HepG2 (cell line): ENCODE measurements around the gene PANK4. TPM values are rescaled to one million over a fixed set of nuclear protein-coding genes. Genes with fewer than 3 reads are reported as not detected.

Source experiments
- ARID2 ChIP-seq: sonication (generic); formaldehyde crosslinking; IDR thresholded peaks from 2 replicates; pipeline ENCODE4 v1.8.1; 2022; ENCODE audit warnings: mild to moderate bottlenecking, missing genetic modification reagents, borderline replicate concordance
- CBX1 ChIP-seq: IDR thresholded peaks from one replicate; pipeline ENCODE4 v1.6.1; 2016; ENCODE audit warnings: antibody characterized with exemption, low read depth
- FOXA3 ChIP-seq: IDR thresholded peaks from 2 replicates; pipeline ENCODE4 v1.6.1; 2016; ENCODE audit warnings: missing genetic modification reagents, missing compliant biosample characterization
- NFATC3 ChIP-seq: sonication (generic); formaldehyde crosslinking; IDR thresholded peaks from 2 replicates; pipeline ENCODE4 v1.5.1; 2020; ENCODE audit warnings: mild to moderate bottlenecking, missing genetic modification reagents
- POLR2AphosphoS5 ChIP-seq: IDR thresholded peaks from 2 replicates; pipeline ENCODE4 v1.6.1; 2012; ENCODE audit warnings: low read depth, low read length
- SMARCE1 ChIP-seq: fragments of 450-650 bp; IDR thresholded peaks from 2 replicates; pipeline ENCODE4 v1.6.1; 2017; ENCODE audit warnings: borderline replicate concordance
- THYN1 ChIP-seq: sonication (generic); formaldehyde crosslinking; IDR thresholded peaks from 2 replicates; pipeline ENCODE4 v1.8.1; 2023; ENCODE audit warnings: low read depth, mild to moderate bottlenecking, moderate library complexity, missing genetic modification reagents, borderline replicate concordance
- ZNF124 ChIP-seq: sonication (generic); formaldehyde crosslinking; IDR thresholded peaks from 2 replicates; pipeline ENCODE4 v1.4.0; 2020; ENCODE audit warnings: missing genetic modification reagents
- ZNF160 ChIP-seq: sonication (generic); formaldehyde crosslinking; IDR thresholded peaks from 2 replicates; pipeline ENCODE4 v1.8.0; 2022; ENCODE audit warnings: mild to moderate bottlenecking, inconsistent platforms, missing genetic modification reagents
- ZNF33B ChIP-seq: sonication (generic); formaldehyde crosslinking; IDR thresholded peaks from 2 replicates; pipeline ENCODE4 v1.5.1; 2020; ENCODE audit warnings: mild to moderate bottlenecking, missing genetic modification reagents
- ZNF891 ChIP-seq: sonication (generic); formaldehyde crosslinking; IDR thresholded peaks from 2 replicates; pipeline ENCODE4 v1.5.0; 2020; ENCODE audit warnings: mild to moderate bottlenecking, missing genetic modification reagents
- ZSCAN9 ChIP-seq: IDR thresholded peaks from 2 replicates; pipeline ENCODE4 v1.6.1; 2016; ENCODE audit warnings: borderline replicate concordance
- polyA plus RNA-seq, 8 experiments: library from polyadenylated mRNA; depleted of rRNA in 3 of 8; stranded (reverse) in 7 of 8; unstranded in 1 of 8; fragments of >200 nt; fragmentation: Illumina TruSeq in 4 of 8; extraction: Trizol in 4 of 8; gene quantifications; 2 replicates each; pipeline versions ENCODE4 v1.2.1 to v1.2.3, GENCODE V29; 2011 to 2016; ENCODE audit warnings: low read depth in 4 of 8, missing spikeins in 1 of 8, mixed read lengths in 1 of 8; ENCODE audit not compliant: insufficient read depth in 1 of 8
- total RNA-seq, 5 experiments: library from RNA; depleted of rRNA; stranded (reverse); fragments of >200 nt; fragmentation: Illumina TruSeq; extraction: Trizol; gene quantifications; 2 replicates each; pipeline ENCODE4 v1.2.3, GENCODE V29; 2016; ENCODE audit warnings: low read depth in 1 of 5
- TF ChIP-seq, protein P1 (sequence below): sonication (generic); formaldehyde crosslinking; IDR thresholded peaks from 2 replicates; pipeline ENCODE4 v1.4.0; 2020; ENCODE audit warnings: low read depth, missing genetic modification reagents
- TF ChIP-seq, protein P2 (sequence below): sonication (generic); formaldehyde crosslinking; IDR thresholded peaks from 2 replicates; pipeline ENCODE4 v1.5.0; 2020; ENCODE audit warnings: mild to moderate bottlenecking, missing genetic modification reagents, borderline replicate concordance
- TF ChIP-seq, protein P3 (sequence below): sonication (generic); formaldehyde crosslinking; IDR thresholded peaks from 2 replicates; pipeline ENCODE4 v1.4.0; 2020; ENCODE audit warnings: missing genetic modification reagents, borderline replicate concordance
- TF ChIP-seq, protein P4 (sequence below): sonication (generic); formaldehyde crosslinking; IDR thresholded peaks from 2 replicates; pipeline ENCODE4 v1.4.0; 2020; ENCODE audit warnings: missing genetic modification reagents

The PANK4 gene
- total and polyA plus RNA-seq, 2 of the 13 experiments (the other 11 are each of a cell fraction or from before 2014, with no cell fraction given): 17.4 to 19.3 TPM

DNA sequence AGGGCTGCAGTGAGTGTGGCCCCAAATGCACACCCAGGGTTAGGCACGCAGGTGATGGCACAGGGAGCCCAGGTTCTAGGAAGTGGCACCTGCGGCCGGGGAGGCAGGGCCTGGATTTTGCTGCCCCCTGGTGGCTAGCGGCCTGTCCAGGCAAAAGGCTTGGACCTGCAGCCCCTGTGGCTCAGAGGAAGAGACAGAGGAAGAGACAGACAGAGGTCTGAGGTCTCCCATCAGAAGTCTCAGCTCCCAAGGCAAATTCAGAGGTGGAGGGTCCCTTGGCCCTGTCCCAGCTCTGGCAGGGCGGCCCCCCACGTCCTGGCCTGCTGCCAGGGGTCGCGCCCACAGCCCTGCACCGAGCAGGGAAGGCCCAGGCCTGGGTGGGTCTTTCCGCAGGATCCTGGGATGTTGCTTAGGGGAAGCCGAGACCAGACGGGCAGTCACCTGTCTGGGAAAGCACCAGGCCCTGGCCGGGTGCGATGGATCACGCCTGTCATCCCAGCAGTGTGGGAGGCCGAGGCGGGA is 21.7 kb upstream of the PANK4 start (continued):
- TF ChIP-seq, protein P1, sequence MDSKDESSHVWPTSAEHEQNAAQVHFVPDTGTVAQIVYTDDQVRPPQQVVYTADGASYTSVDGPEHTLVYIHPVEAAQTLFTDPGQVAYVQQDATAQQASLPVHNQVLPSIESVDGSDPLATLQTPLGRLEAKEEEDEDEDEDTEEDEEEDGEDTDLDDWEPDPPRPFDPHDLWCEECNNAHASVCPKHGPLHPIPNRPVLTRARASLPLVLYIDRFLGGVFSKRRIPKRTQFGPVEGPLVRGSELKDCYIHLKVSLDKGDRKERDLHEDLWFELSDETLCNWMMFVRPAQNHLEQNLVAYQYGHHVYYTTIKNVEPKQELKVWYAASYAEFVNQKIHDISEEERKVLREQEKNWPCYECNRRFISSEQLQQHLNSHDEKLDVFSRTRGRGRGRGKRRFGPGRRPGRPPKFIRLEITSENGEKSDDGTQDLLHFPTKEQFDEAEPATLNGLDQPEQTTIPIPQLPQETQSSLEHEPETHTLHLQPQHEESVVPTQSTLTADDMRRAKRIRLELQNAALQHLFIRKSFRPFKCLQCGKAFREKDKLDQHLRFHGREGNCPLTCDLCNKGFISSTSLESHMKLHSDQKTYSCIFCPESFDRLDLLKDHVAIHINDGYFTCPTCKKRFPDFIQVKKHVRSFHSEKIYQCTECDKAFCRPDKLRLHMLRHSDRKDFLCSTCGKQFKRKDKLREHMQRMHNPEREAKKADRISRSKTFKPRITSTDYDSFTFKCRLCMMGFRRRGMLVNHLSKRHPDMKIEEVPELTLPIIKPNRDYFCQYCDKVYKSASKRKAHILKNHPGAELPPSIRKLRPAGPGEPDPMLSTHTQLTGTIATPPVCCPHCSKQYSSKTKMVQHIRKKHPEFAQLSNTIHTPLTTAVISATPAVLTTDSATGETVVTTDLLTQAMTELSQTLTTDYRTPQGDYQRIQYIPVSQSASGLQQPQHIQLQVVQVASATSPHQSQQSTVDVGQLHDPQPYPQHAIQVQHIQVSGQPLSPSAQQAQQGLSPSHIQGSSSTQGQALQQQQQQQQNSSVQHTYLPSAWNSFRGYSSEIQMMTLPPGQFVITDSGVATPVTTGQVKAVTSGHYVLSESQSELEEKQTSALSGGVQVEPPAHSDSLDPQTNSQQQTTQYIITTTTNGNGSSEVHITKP (CRISPR knock-in tag): no peak
- TF ChIP-seq ZNF891 (CRISPR knock-in tag) (no peak), ZSCAN9 (no peak), SMARCE1 (no peak), FOXA3 (CRISPR knock-in tag) (no peak), NFATC3 (no peak), ZNF33B (no peak), POLR2AphosphoS5 (0 out of 2 replicates have a peak, but pooled peaks have one; percentile 43), CBX1 (no peak), ZNF124 (CRISPR knock-in tag) (no peak), THYN1 (CRISPR knock-in tag) (no peak), ARID2 (peak; percentile 21; the same call in 1 of the 2 replicates), ZNF160 (CRISPR knock-in tag) (no peak)
- TF ChIP-seq, protein P2, sequence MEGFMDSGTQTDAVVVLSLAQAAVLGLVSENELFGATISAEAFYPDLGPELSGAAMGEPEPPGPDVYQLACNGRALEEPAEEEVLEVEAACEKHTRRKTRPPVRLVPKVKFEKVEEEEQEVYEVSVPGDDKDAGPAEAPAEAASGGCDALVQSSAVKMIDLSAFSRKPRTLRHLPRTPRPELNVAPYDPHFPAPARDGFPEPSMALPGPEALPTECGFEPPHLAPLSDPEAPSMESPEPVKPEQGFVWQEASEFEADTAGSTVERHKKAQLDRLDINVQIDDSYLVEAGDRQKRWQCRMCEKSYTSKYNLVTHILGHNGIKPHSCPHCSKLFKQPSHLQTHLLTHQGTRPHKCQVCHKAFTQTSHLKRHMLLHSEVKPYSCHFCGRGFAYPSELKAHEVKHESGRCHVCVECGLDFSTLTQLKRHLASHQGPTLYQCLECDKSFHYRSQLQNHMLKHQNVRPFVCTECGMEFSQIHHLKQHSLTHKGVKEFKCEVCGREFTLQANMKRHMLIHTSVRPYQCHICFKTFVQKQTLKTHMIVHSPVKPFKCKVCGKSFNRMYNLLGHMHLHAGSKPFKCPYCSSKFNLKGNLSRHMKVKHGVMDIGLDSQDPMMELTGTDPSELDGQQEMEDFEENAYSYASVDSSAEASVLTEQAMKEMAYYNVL (CRISPR knock-in tag): peak; percentile 55; the same call in 1 of the 2 replicates
- TF ChIP-seq, protein P3, sequence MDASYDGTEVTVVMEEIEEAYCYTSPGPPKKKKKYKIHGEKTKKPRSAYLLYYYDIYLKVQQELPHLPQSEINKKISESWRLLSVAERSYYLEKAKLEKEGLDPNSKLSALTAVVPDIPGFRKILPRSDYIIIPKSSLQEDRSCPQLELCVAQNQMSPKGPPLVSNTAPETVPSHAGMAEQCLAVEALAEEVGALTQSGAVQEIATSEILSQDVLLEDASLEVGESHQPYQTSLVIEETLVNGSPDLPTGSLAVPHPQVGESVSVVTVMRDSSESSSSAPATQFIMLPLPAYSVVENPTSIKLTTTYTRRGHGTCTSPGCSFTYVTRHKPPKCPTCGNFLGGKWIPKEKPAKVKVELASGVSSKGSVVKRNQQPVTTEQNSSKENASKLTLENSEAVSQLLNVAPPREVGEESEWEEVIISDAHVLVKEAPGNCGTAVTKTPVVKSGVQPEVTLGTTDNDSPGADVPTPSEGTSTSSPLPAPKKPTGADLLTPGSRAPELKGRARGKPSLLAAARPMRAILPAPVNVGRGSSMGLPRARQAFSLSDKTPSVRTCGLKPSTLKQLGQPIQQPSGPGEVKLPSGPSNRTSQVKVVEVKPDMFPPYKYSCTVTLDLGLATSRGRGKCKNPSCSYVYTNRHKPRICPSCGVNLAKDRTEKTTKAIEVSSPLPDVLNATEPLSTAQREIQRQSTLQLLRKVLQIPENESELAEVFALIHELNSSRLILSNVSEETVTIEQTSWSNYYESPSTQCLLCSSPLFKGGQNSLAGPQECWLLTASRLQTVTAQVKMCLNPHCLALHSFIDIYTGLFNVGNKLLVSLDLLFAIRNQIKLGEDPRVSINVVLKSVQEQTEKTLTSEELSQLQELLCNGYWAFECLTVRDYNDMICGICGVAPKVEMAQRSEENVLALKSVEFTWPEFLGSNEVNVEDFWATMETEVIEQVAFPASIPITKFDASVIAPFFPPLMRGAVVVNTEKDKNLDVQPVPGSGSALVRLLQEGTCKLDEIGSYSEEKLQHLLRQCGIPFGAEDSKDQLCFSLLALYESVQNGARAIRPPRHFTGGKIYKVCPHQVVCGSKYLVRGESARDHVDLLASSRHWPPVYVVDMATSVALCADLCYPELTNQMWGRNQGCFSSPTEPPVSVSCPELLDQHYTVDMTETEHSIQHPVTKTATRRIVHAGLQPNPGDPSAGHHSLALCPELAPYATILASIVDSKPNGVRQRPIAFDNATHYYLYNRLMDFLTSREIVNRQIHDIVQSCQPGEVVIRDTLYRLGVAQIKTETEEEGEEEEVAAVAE (CRISPR knock-in tag): no peak
- TF ChIP-seq, protein P4, sequence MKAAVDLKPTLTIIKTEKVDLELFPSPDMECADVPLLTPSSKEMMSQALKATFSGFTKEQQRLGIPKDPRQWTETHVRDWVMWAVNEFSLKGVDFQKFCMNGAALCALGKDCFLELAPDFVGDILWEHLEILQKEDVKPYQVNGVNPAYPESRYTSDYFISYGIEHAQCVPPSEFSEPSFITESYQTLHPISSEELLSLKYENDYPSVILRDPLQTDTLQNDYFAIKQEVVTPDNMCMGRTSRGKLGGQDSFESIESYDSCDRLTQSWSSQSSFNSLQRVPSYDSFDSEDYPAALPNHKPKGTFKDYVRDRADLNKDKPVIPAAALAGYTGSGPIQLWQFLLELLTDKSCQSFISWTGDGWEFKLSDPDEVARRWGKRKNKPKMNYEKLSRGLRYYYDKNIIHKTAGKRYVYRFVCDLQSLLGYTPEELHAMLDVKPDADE (CRISPR knock-in tag): no peak
